ACHN (cell line): Measurements from ENCODE around the gene GCC1.

Experiments
- DNase-seq: peaks from one replicate; pipeline ENCODE4 v3.0.0-alpha.2; 2015
- in situ Hi-C: cut with HindIII; loops from 2 replicates; pipeline ENCODE4 v1.10.0; 2017; ENCODE audit warnings: low sequenced_read_pairs, low pct_ligation_motif_present, low pct_unique_long_range_greater_than_20kb

Gene GCC1

DNA sequence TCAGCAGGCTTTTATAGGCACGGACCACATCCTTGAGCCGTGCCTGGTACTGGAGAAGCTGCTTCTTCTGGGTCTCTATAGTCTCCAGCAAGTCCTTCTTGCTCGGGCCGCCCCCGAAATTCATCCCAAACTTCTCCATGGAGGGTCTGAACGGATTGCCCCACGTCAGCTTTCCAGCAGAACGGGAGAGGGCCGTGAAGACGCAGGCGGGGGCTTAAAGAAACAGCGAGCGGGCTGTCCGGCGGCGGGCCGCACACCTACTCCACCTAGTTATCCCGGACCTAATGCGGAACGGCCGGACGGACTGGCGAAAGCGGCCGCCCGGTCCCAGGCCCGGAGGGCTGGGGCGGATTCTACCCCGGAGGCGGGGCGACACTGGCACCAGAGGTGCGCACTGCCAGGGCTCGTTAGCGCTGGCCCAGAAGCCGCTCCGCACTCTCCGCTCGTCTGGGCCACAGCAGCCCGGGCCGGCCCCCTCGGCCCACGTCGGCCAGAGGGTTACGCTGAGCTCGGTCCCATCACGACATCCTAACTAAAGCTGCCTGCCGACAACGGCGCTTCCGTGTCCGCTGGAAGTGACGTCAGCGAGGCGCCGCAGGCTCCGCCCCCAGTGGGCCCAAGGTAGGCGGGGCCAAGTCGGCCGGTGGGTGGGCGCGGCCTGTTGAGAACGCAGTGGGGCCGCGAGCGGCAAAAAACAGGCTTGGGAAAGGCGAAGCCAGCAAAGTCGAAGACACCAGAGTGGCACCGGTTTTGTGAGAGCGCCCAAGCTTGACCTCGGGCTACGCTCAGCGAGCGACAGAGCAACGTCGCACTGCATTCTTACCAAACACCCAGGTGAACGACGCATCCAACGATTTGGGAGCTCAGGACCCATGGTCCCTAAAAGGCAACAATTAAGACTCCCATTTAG is at the start of gene GCC1:
Gene GCC1, minus strand, starts transcription at position 553 of the 910 bp plus-strand sequence. Its CDS starts 414 bp downstream, at position 139.
- in situ Hi-C loops: no loop called here

GRCh38 chr7:127632276-127632910 is 47.0 kb upstream of the GCC1 start:
- in situ Hi-C loops: no loop called here

More for the DNA sequence above, at the start of gene GCC1:
- peak; percentile 93 for DNase-seq

DNA sequence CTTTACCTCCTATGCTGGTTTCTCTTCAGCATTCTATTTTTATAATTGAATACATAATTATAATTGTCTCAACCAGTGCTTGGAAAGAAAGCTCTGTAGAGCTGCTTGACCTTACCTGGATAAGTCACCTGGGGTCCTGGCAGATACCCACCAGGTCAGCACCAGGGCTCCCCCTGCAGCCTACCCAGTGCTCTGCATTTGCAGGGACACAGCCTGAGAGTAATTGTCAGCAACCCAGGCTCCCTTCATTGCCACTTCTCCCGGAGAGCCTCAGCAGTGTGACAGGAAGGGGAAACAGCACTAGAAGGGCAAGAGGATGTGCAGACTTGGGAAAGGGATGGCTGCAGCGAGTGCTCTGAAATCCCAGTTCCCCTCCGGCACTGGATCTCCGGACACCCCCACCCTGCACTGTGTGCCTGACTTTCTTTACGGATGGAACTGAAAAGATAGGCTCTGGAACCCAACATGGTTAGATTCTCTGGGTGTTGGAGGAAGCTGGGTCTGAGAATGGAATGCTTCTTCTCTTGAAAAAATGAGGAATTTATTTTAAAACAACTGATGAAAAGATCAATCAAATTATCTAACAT is 44.0 kb upstream of the GCC1 start:
- in situ Hi-C loops: no loop called here
- peak; percentile 35 for DNase-seq

More at GRCh38 chr7:127632276-127632910, 47.0 kb upstream of the GCC1 start:
- no peak for DNase-seq

DNA sequence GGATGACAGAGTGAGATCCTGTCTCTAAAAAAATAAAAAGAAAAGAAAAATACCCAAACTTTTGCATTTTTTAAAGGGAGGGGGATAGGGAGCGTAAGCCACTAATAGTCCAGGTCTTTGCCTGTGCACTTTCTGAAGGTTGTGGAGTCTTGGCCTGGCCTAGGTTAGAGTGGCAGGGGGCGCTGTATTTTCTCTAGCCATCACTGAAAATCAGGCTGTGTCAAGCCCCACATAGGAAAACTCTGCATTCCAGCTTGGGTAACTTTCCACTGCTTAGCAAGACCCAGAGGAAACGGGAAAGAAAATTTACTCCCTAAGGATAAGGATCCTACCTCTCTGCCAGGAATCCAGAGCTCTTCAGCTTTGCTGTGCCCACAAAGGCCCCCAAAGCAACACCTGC is 43.0 kb upstream of the GCC1 start:
- in situ Hi-C loops: no loop called here
- no peak for DNase-seq

- in situ Hi-C loops: no loop called here
These were observed 39.9 kb upstream of the GCC1 start for GRCh38 chr7:127625331-127625730.

GRCh38 chr7:127620406-127621233 is 35.2 kb upstream of the GCC1 start:
- DNase-seq: no peak
- in situ Hi-C loops: no loop called here

More at GRCh38 chr7:127625331-127625730, 39.9 kb upstream of the GCC1 start:
- DNase-seq: no peak

DNA sequence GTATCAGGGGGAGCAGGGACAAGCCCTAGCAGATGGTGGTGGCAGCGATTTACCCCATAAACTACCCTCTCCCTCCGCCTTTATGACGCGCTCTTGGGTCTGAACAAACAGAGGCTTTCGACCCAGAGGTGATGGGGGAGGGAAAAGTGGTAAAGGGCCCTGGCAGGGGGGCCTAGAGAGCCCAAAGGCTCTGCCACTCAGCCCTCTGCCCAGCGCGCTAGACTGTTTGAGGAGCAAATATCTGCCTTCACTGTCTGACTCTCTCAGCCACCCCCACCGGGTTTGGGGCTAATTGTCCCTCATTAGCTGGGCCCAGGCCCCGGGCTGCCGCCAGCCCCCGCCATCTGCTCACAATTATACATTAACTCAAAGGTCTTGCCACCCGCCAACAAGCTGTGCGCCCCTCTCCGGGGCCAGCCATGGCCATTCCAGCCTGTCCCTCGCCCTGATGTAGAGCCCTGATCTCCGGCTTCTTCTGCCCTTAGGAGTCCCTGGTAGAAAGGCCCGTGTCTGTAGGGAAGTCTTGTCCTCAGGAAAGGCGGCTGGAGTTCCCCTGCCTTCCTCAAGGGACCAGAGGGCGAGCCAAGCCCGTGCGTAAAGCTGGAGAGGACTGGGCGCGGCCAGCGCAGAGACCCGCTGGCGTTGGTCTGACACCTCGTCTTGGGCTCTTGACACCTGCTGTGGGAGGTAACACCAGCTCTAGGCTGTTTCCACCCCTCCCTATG is 34.4 kb upstream of the GCC1 start:
- no peak for DNase-seq
- in situ Hi-C loops: no loop called here

DNA sequence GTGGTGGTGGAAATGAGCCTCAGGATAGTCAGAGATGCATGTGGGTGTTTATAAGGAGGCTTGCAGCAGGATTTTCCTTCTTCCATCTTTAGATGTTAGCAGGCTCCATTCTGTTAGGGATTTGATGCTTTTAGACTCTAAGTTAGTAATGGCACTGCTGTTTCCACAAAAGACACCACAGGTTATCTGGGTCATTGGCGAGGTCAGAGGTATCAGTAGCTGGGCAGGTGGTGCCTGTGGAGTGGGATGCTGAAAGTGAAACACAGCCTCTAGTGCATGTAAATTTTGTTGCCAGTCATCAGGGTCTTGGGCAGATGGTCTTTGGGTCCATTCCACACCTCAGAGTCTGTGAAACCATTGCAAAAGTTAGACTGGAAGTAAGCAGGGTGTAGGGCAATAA is 33.4 kb upstream of the GCC1 start:
- no peak for DNase-seq
- in situ Hi-C loops: no loop called here

GRCh38 chr7:127618042-127618441 is 32.6 kb upstream of the GCC1 start, which contains the start of gene PAX4:
Gene PAX4 (minus strand): TSS chr7:127618142. CDS start chr7:127615928, 2,214 bp downstream.
- no peak for DNase-seq
- in situ Hi-C loops: no loop called here

DNA sequence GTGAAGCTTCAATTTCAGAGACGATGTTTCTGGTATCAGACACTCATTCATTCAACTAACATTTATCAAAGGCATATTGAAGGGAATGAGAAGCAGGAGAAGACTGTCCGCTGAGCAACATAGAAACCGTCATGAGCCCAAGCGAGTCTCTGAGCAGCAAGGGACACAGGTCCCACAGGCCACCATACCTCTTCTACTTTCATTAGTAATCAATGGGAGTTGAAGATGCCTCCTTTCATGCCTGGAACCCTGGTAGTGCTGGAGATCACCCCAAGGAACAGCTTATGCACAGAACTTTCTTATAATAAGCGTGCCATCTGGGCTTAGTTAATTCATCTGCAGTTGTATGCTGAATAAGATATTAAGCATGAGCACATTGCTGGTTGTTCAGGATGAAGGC is 31.3 kb upstream of the GCC1 start:
- in situ Hi-C loops: no loop called here
- no peak for DNase-seq

- in situ Hi-C loops: no loop called here
- DNase-seq: no peak
These were observed 26.9 kb upstream of the GCC1 start for GRCh38 chr7:127612263-127612662.

- no peak for DNase-seq
- in situ Hi-C loops: no loop called here
These were observed 23.9 kb upstream of the GCC1 start for GRCh38 chr7:127609297-127609696.

DNA sequence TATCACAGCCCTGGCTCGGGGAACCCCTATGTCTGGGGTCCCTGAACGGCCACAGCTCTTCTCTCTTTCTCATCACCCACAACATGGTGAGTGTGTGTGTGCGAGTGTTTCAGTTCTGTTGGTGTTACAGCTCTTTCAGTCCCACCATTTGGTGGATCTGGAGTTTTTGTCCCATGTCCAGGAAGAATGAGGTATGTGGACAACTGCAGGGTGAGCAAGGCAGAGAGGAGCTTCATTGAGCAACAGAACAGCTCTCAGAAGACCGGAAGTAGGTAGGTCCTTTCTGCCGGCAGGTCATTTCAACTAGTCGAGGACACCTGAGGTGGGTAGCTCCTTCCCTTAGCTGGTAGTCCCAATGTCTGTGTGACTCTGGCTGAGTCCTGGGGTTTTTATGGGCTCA is 23.1 kb upstream of the GCC1 start:
- in situ Hi-C loops: no loop called here
- DNase-seq: no peak

GRCh38 chr7:127600885-127601284 is 15.5 kb upstream of the GCC1 start:
- in situ Hi-C loops: no loop called here

DNA sequence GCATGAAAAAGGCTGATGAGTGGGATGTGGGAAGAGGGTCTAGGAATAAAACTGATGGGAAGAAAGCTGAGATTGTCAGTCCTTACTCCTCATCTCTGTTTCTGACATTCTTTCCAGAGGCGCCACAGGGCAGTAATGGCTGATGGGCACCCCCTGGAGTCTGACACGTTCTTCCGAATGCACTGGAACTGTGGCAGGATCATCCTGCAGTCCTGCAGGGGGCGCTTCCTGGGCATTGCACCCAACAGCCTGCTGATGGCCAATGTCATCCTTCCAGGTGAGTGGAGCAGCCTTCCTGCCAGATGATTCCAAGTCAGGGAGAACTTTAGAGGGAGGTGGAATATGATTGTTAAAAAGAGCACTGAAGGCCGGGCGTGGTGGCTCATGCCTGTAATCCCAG is 12.9 kb upstream of the GCC1 start:
- peak; percentile 51 for DNase-seq
- in situ Hi-C loops: no loop called here

More at GRCh38 chr7:127600885-127601284, 15.5 kb upstream of the GCC1 start:
- no peak for DNase-seq

GRCh38 chr7:127595737-127596136 is 10.3 kb upstream of the GCC1 start:
- DNase-seq: no peak
- in situ Hi-C loops: no loop called here

DNA sequence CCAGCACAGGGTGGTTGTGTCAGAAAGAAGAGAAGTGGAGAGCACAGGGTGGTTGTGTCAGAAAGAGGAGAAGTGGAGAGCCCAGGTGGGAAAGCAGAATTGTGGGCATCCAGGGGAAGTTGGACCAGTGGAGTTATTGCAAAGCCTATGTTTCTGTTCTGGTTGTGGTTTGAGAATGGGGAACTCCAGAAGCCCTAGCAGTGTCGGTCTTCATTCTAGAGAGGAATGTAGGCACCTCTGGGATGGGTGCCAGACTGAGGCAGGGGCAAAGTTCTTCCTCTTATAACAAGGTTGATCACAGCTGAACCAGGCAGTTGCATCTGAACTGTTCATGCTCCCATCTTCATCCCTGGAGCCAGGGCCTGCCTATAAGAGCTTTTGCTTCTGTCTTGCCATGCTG is 9.1 kb upstream of the GCC1 start:
- DNase-seq: no peak
- in situ Hi-C loops: no loop called here

- no peak for DNase-seq
- in situ Hi-C loops: no loop called here
These were observed 7.2 kb upstream of the GCC1 start for GRCh38 chr7:127592550-127592949.
